H1 (cell line): ENCODE results near the gene CACNB4. TPM values are rescaled to one million over a fixed set of nuclear protein-coding genes. Genes with fewer than 3 reads are reported as not detected.

Experiments
- GABPA ChIP-seq: IDR thresholded peaks from 2 replicates; pipeline ENCODE4 v1.6.1; 2011; ENCODE audit warnings: mild to moderate bottlenecking, low read length, moderate library complexity, borderline replicate concordance; ENCODE audit not compliant: insufficient read depth
- KDM5A ChIP-seq: fragments of 200-600 bp; IDR thresholded peaks from 2 replicates; pipeline ENCODE4 v1.7.1; 2012; ENCODE audit warnings: mild to moderate bottlenecking, low read length, inconsistent platforms, mixed read lengths
- SIN3A ChIP-seq, 2 experiments: IDR thresholded peaks in 1 of 2; conservative IDR thresholded peaks in 1 of 2; 2 replicates each; pipeline ENCODE4 v1.6.1; 2011 to 2012; ENCODE audit warnings: low read length in 2 of 2, improper control_type of control experiment in 1 of 2, low read depth in 1 of 2, mild to moderate bottlenecking in 1 of 2
- SP4 ChIP-seq: IDR thresholded peaks from 2 replicates; pipeline ENCODE4 v1.6.1; 2012; ENCODE audit warnings: low read length, inconsistent platforms
- polyA plus RNA-seq, 7 experiments: library from polyadenylated mRNA; depleted of rRNA in 3 of 7; stranded (reverse) in 5 of 7; unstranded in 2 of 7; fragments of >200 nt in 5 of 7; fragments of 200-250 nt in 2 of 7; gene quantifications; 1 replicate in 5 of 7; 2 replicates in 1 of 7; 4 replicates in 1 of 7; pipeline versions ENCODE4 v1.2.1 to v1.2.3, GENCODE V29; 2011 to 2013; ENCODE audit warnings: missing spikeins in 2 of 7, mixed read lengths in 2 of 7
- total RNA-seq: library from RNA; stranded (reverse); fragmentation: NEBNext Ultra II Directional; extraction: Animal tissue kit (Norgen Biotek cat#: 25700); gene quantifications from 2 replicates; pipeline ENCODE4 v1.2.1, GENCODE V29; 2021

Gene CACNB4
- total and polyA plus RNA-seq, 2 of the 8 experiments (the other 6 are each of a cell fraction or from before 2014, with no cell fraction given), result 2.0 to 4.0 TPM

GRCh38 chr2:151809073-151809383 is 289.8 kb downstream of the CACNB4 start (continued):
- TF ChIP-seq SIN3A (conservative IDR thresholded peaks at IDR 0.05 in 1 of 2, IDR thresholded peaks at IDR 0.05 in 1 of 2; ENCODE audit: low read depth in 1 of 2, low read length in 2 of 2) (no peak), SP4 (no peak), GABPA (no peak), KDM5A (no peak)
- TF ChIP-seq, all 59 proteins: peak for 0
